ENCODE results near the gene SPIRE2.
"Not testable (repeated sequence)": the region's sequence is repeated elsewhere in the genome, so short reads cannot be mapped to it uniquely, and the experiment has no call there.

Gene SPIRE2

DNA sequence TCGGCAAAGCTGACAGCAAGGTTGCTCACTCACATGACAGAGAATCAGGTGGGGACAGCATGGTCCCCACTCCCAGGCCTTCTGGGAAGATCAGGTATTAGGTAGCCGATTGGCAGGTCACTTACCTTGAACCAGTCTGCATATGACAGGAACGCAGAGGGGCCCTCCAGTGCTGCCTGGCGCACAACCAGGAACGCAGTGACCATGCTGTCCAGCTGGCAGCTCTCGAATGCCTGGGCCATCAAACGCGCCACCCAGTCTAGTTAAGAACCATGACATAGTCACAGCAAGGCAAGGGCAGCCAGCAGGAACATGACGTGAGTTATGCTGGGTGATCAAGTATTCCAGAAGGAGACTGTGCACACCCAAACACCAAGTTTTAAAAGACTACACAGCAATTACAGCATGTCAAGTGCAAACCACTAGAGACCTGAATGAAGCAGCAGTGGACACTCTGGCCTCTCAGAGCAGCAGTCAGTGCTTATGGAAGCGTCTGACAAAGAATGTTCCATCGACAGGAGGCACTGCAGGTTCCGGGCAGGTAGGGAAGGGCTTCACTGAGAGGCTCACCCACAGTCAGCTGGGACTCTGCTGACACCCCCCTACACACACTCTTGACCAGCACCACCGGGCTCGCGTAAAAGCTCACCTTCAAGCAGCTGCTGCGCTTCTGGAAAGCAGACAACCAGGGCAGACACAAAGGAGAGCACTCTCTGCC is 36.8 kb upstream of the SPIRE2 start:
- Histone ChIP-seq H3K4me3 (ENCODE audit: insufficient read depth, low read depth, low read length, poor library complexity, severe bottlenecking) (no peak overlapping the region), H3K9me3 (ENCODE audit: control insufficient read depth, low read length) (no peaks in the 10 kb centered on the region), H3K36me3 (ENCODE audit: control insufficient read depth, insufficient read depth, low read length) (no peaks in the 10 kb centered on the region), H3K27ac (ENCODE audit: insufficient read depth, low read length, poor library complexity, severe bottlenecking) (no peak overlapping the region), H3K27me3 (replicated peaks; ENCODE audit: control insufficient read depth, insufficient read depth, low read length, poor library complexity, severe bottlenecking) (no peaks in the 10 kb centered on the region), H3K4me1 (ENCODE audit: control insufficient read depth, insufficient read depth, low read length, poor library complexity, severe bottlenecking) (peaks cover 2% of the 10 kb centered on the region)
- DNase-seq, result no peak

DNA sequence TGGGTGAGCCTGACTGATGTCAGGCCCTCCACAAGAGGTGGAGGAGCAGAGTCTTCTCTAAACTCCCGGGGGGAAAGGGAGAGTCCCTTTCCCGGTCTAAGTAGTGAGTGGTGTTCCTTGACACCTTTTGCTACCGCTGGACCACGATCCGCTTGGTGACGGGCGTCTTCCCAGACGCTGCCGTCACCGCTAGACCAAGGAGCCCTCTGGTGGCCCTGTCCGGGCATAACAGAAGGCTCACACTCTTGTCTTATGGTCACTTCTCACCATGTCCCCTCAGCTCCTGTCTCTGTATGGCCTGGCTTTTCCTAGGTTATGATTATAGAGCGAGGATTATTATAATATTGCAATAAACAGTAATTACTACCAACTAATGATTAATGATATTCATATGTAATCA is 35.2 kb upstream of the SPIRE2 start:
- not testable (repeated sequence) for H3K27ac ChIP-seq (ENCODE audit: insufficient read depth, low read length, poor library complexity, severe bottlenecking); H3K4me1 ChIP-seq (ENCODE audit: control insufficient read depth, insufficient read depth, low read length, poor library complexity, severe bottlenecking); H3K36me3 ChIP-seq (ENCODE audit: control insufficient read depth, insufficient read depth, low read length); H3K9me3 ChIP-seq (ENCODE audit: control insufficient read depth, low read length); H3K27me3 ChIP-seq (replicated peaks; ENCODE audit: control insufficient read depth, insufficient read depth, low read length, poor library complexity, severe bottlenecking); H3K4me3 ChIP-seq (ENCODE audit: insufficient read depth, low read depth, low read length, poor library complexity, severe bottlenecking)
- peak; percentile 40 to 55 (median 48) for DNase-seq

DNA sequence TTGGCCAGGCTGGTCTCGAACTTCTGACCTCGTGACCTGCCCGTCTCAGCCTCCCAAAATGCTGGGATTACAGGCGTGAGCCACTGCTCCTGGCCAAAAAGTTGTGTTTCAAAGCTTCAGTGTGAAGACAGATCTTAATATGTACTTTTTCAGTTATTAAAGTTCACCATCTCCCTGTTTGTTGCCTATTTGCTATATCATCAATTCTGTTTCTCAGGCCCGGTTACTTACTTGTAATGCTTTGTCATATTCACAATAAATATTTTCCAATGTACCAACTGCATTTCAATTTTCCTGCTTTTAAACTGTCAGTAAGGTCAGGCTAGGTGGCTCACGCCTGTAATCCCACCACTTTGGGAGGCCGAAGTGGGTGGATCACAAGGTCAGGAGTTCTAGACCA is 34.3 kb upstream of the SPIRE2 start:
- no peak overlapping the region for H3K4me3 ChIP-seq (ENCODE audit: insufficient read depth, low read depth, low read length, poor library complexity, severe bottlenecking)
- DNase-seq, result no peak
- H3K27ac ChIP-seq (ENCODE audit: insufficient read depth, low read length, poor library complexity, severe bottlenecking), result no peak overlapping the region
- H3K4me1 ChIP-seq (ENCODE audit: control insufficient read depth, insufficient read depth, low read length, poor library complexity, severe bottlenecking), result no peaks in the 10 kb centered on the region
- H3K27me3 ChIP-seq (replicated peaks; ENCODE audit: control insufficient read depth, insufficient read depth, low read length, poor library complexity, severe bottlenecking), result no peaks in the 10 kb centered on the region
- H3K36me3 ChIP-seq (ENCODE audit: control insufficient read depth, insufficient read depth, low read length), result no peaks in the 10 kb centered on the region
- H3K9me3 ChIP-seq (ENCODE audit: control insufficient read depth, low read length), result no peaks in the 10 kb centered on the region

DNA sequence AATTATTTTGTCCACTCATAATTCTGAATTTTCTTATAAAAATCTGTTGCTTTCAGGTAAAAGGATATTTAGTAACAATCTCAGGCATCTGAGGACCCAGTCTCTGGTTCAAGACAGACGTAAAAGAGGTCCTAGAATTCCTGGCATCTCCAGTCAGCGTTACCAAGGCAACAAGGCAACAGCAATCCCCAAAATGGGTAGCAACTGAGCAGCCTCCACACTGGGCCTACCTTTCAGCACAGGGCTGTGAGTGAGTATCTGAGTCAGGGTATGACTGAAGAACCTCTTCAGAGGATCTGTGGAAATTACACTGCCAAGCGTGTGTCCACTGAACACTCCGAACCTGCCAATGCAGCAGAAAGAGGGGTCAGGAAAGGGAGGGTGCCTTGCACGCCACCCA is 32.6 kb upstream of the SPIRE2 start:
- no peaks in the 10 kb centered on the region for H3K36me3 ChIP-seq (ENCODE audit: control insufficient read depth, insufficient read depth, low read length)
- no peak for DNase-seq
- no peaks in the 10 kb centered on the region for H3K4me1 ChIP-seq (ENCODE audit: control insufficient read depth, insufficient read depth, low read length, poor library complexity, severe bottlenecking)
- no peaks in the 10 kb centered on the region for H3K9me3 ChIP-seq (ENCODE audit: control insufficient read depth, low read length)
- no peak overlapping the region for H3K27ac ChIP-seq (ENCODE audit: insufficient read depth, low read length, poor library complexity, severe bottlenecking)
- no peaks in the 10 kb centered on the region for H3K27me3 ChIP-seq (replicated peaks; ENCODE audit: control insufficient read depth, insufficient read depth, low read length, poor library complexity, severe bottlenecking)
- H3K4me3 ChIP-seq (ENCODE audit: insufficient read depth, low read depth, low read length, poor library complexity, severe bottlenecking), result no peak overlapping the region

DNA sequence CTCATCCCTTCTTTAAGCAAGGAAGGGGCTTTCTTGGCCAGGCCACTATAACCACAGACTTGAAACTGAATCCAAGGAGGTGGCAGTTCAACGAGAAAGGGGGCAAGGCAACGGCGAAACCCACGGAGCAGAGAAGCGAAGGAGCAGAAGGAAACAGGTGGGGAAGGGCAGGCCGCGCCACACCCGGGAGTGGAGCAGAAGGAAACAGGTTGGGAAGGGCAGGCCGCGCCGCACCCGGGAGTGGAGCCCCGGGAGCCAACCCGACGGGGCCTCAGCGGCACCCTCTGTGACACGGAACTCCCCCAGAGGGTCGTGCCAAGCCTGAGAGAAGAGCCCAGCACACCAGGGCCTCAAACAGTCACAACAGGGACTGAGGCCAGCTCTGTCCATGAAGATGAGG is 32.2 kb upstream of the SPIRE2 start:
- H3K36me3 ChIP-seq (ENCODE audit: control insufficient read depth, insufficient read depth, low read length), result no peaks in the 10 kb centered on the region

DNA sequence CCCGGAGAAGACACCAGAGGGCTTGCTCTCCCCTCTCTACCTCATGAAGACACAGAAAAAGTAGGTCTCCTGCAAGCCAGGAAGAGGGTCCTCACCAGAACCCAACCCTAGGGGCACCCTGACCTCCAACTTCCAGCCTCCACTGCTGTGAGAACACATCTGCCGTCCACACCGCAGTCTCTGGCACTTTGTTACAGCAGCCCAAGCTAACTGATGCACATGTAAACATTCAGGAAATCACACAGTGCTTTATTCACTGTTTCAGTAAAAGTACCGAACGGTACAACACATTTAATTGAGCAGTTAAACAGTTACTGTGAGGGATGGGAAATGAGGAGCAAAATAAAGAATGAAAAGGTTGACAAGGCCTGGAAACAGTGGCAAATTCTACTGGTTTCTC is 30.1 kb upstream of the SPIRE2 start:
- H3K36me3 ChIP-seq (ENCODE audit: control insufficient read depth, insufficient read depth, low read length), result no peaks in the 10 kb centered on the region
- H3K4me1 ChIP-seq (ENCODE audit: control insufficient read depth, insufficient read depth, low read length, poor library complexity, severe bottlenecking), result no peaks in the 10 kb centered on the region
- H3K9me3 ChIP-seq (ENCODE audit: control insufficient read depth, low read length), result no peaks in the 10 kb centered on the region
- H3K27me3 ChIP-seq (replicated peaks; ENCODE audit: control insufficient read depth, insufficient read depth, low read length, poor library complexity, severe bottlenecking), result no peaks in the 10 kb centered on the region
- no peak overlapping the region for H3K4me3 ChIP-seq (ENCODE audit: insufficient read depth, low read depth, low read length, poor library complexity, severe bottlenecking)
- no peak for DNase-seq
- H3K27ac ChIP-seq (ENCODE audit: insufficient read depth, low read length, poor library complexity, severe bottlenecking), result no peak overlapping the region

More for the DNA sequence above, 32.2 kb upstream of the SPIRE2 start:
- DNase-seq, result no peak
- Histone ChIP-seq H3K4me1 (ENCODE audit: control insufficient read depth, insufficient read depth, low read length, poor library complexity, severe bottlenecking) (no peaks in the 10 kb centered on the region), H3K4me3 (ENCODE audit: insufficient read depth, low read depth, low read length, poor library complexity, severe bottlenecking) (no peak overlapping the region), H3K27me3 (replicated peaks; ENCODE audit: control insufficient read depth, insufficient read depth, low read length, poor library complexity, severe bottlenecking) (no peaks in the 10 kb centered on the region), H3K27ac (ENCODE audit: insufficient read depth, low read length, poor library complexity, severe bottlenecking) (no peak overlapping the region), H3K9me3 (ENCODE audit: control insufficient read depth, low read length) (no peaks in the 10 kb centered on the region)

DNA sequence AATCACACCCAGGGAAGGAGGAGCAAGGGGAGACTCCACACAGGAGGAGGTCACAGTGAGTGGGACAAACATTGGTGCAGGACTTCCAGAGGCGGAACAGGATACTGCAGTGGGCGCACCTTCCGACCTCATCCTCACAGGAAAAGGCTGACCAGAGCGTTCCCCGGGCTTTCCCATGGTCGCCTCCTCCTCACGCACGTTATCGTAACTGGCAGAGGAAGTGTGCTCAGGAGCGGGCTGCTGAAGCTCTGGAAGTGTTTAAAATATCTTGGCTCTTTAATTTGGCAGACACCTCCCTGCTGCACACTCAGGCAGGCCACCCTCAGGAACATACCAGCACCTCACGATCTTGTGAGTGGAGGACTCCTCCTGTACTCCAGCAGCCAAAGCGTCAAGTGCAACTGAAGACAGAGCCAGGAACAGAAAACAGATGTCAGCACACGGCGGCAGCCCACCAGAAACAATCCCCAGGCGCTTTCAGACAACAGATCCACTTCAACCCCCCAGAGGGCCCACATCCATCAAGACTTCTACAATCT is 29.4 kb upstream of the SPIRE2 start:
- H3K9me3 ChIP-seq (ENCODE audit: control insufficient read depth, low read length), result no peaks in the 10 kb centered on the region
- H3K4me3 ChIP-seq (ENCODE audit: insufficient read depth, low read depth, low read length, poor library complexity, severe bottlenecking), result no peak overlapping the region
- H3K4me1 ChIP-seq (ENCODE audit: control insufficient read depth, insufficient read depth, low read length, poor library complexity, severe bottlenecking), result no peaks in the 10 kb centered on the region
- DNase-seq, result no peak
- H3K27me3 ChIP-seq (replicated peaks; ENCODE audit: control insufficient read depth, insufficient read depth, low read length, poor library complexity, severe bottlenecking), result no peaks in the 10 kb centered on the region
- no peak overlapping the region for H3K27ac ChIP-seq (ENCODE audit: insufficient read depth, low read length, poor library complexity, severe bottlenecking)
- no peaks in the 10 kb centered on the region for H3K36me3 ChIP-seq (ENCODE audit: control insufficient read depth, insufficient read depth, low read length)

DNA sequence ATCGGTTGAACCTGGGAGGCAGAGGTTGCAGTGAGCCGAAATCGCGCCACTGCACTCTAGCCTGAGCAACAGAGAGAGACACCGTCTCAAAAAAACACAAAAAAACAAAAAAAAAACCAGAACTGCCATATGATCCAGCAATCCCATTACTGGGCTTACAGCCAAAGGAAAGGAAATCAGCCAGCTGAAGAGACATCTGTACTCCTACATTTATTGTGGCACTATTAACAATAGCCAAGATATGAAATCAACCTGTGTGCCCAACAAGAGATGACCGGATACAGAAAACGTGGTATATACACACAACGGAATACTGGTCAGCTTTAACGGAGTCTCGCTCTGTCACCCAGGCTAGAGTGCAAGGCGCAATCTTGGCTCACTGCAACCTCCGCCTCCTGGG is 26.5 kb upstream of the SPIRE2 start:
- no peaks in the 10 kb centered on the region for H3K27me3 ChIP-seq (replicated peaks; ENCODE audit: control insufficient read depth, insufficient read depth, low read length, poor library complexity, severe bottlenecking)
- H3K9me3 ChIP-seq (ENCODE audit: control insufficient read depth, low read length), result no peaks in the 10 kb centered on the region
- H3K4me1 ChIP-seq (ENCODE audit: control insufficient read depth, insufficient read depth, low read length, poor library complexity, severe bottlenecking), result no peaks in the 10 kb centered on the region
- no peak overlapping the region for H3K27ac ChIP-seq (ENCODE audit: insufficient read depth, low read length, poor library complexity, severe bottlenecking)
- no peak for DNase-seq
- no peaks in the 10 kb centered on the region for H3K36me3 ChIP-seq (ENCODE audit: control insufficient read depth, insufficient read depth, low read length)
- H3K4me3 ChIP-seq (ENCODE audit: insufficient read depth, low read depth, low read length, poor library complexity, severe bottlenecking), result no peak overlapping the region

DNA sequence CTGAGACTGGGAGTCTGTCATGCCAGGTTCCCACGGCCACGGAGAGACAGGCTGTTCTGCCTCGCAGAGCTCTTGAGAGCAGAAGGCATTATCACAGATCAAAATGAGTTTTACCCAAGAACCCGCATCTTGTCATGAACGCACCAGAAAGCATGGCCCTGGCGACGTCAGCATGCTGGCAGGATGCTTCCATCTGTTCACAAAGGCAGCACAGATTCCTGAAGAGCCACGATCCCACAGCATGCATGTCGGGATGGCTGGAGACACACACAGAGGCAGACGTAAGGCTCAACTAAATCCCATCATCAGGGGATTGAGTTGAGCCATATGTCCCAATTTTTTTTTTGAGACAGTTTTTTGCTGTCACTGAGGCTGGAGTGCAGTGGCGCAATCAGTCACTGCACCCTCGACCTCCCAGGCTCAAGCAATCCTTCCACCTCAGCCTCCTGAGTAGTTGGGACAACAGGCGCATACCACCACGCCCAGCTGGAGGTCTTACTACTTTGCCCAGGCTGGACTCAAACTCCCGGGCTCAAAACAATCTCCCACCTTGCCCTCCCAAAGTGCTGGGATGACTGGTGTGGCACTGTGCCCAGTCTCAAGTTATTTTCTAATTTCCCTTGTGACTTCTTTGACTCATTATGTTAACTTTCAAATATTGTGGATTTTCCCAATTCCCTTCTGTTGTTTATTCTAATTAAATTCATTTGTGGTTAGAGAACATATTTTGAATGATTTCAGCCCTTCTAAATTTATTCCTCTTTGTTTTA is 23.0 kb upstream of the SPIRE2 start:
- H3K9me3 ChIP-seq (ENCODE audit: control insufficient read depth, low read length), result no peaks in the 10 kb centered on the region
- H3K4me3 ChIP-seq (ENCODE audit: insufficient read depth, low read depth, low read length, poor library complexity, severe bottlenecking), result no peak overlapping the region
- no peaks in the 10 kb centered on the region for H3K36me3 ChIP-seq (ENCODE audit: control insufficient read depth, insufficient read depth, low read length)
- H3K27ac ChIP-seq (ENCODE audit: insufficient read depth, low read length, poor library complexity, severe bottlenecking), result no peak overlapping the region
- no peaks in the 10 kb centered on the region for H3K27me3 ChIP-seq (replicated peaks; ENCODE audit: control insufficient read depth, insufficient read depth, low read length, poor library complexity, severe bottlenecking)
- no peaks in the 10 kb centered on the region for H3K4me1 ChIP-seq (ENCODE audit: control insufficient read depth, insufficient read depth, low read length, poor library complexity, severe bottlenecking)
- DNase-seq, result no peak

DNA sequence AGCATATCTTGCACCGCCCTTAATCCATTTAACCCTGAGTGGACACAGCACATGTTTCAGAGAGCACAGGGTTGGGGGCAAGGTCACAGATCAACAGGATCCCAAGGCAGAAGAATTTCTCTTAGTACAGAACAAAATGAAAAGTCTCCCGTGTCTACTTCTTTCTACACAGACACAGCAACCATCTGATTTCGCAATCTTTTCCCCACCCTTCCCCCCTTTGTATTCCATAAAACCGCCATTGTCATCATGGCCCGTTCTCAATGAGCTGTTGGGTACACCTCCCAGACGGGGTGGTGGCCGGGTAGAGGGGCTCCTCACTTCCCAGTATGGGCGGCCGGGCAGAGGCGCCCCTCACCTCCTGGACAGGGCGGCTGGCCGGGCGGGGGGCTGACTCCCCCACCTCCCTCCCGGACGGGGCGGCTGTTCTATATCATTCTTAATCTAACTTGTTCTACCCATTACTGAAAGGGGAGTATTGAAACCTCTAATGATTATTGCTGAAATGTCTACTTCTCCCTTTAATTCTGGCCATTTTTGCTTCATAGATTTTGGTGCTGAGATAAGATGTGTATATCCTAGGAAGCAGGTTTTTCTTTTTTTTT is 21.6 kb upstream of the SPIRE2 start:
- not testable (repeated sequence) for H3K36me3 ChIP-seq (ENCODE audit: control insufficient read depth, insufficient read depth, low read length)

More for the DNA sequence above, 21.6 kb upstream of the SPIRE2 start:
- not testable (repeated sequence) for H3K27ac ChIP-seq (ENCODE audit: insufficient read depth, low read length, poor library complexity, severe bottlenecking); H3K4me1 ChIP-seq (ENCODE audit: control insufficient read depth, insufficient read depth, low read length, poor library complexity, severe bottlenecking); DNase-seq; H3K27me3 ChIP-seq (replicated peaks; ENCODE audit: control insufficient read depth, insufficient read depth, low read length, poor library complexity, severe bottlenecking); H3K9me3 ChIP-seq (ENCODE audit: control insufficient read depth, low read length); H3K4me3 ChIP-seq (ENCODE audit: insufficient read depth, low read depth, low read length, poor library complexity, severe bottlenecking)
